HL-60 (cell line): ENCODE results near the gene CABP1.
"Not testable (repeated sequence)": the region's sequence is repeated elsewhere in the genome, so short reads cannot be mapped to it uniquely, and the experiment has no call there.

Source experiments
- DNase-seq, 2 experiments: peaks; one replicate each; pipeline ENCODE4 v3.0.0-alpha.2; 2010 to 2020; ENCODE audit warnings: low read depth in 1 of 2, low spot score in 1 of 2
- H3K27ac ChIP-seq: fragments of 250-450 bp; sonication (Bioruptor Pico); replicated peaks from 2 replicates; pipeline ENCODE4 v1.5.1; 2020; ENCODE audit warnings: mild to moderate bottlenecking, moderate library complexity
- H3K27me3 ChIP-seq: fragments of 250-450 bp; sonication (Bioruptor Pico); 2 replicates; pipeline ENCODE4 v1.5.1; 2021; ENCODE audit warnings: mild to moderate bottlenecking, moderate library complexity; ENCODE audit not compliant: insufficient read depth, poor library complexity, severe bottlenecking
- H3K4me3 ChIP-seq: replicated peaks from 2 replicates; pipeline ENCODE4 v1.5.1; 2011; ENCODE audit warnings: mild to moderate bottlenecking, control low read depth, low read length; ENCODE audit not compliant: insufficient read depth
- GABPA ChIP-seq: IDR thresholded peaks from 2 replicates; pipeline ENCODE4 v1.6.1; 2012; ENCODE audit warnings: low read depth
- POLR2AphosphoS5 ChIP-seq: IDR thresholded peaks from 2 replicates; pipeline ENCODE4 v1.6.1; 2012; ENCODE audit warnings: low read depth
- SPI1 ChIP-seq: IDR thresholded peaks from 2 replicates; pipeline ENCODE4 v1.6.1; 2012; ENCODE audit warnings: low read depth, mild to moderate bottlenecking, borderline replicate concordance
- TF ChIP-seq, protein P1 (sequence below): IDR thresholded peaks from 2 replicates; pipeline ENCODE4 v1.6.1; 2012; ENCODE audit warnings: low read depth; ENCODE audit not compliant: insufficient replicate concordance
- TF ChIP-seq, protein P2 (sequence below): IDR thresholded peaks from one replicate; pipeline ENCODE4 v1.5.1; 2011; ENCODE audit warnings: low read length, control low read depth, inconsistent platforms; ENCODE audit not compliant: insufficient read depth

Gene CABP1

DNA sequence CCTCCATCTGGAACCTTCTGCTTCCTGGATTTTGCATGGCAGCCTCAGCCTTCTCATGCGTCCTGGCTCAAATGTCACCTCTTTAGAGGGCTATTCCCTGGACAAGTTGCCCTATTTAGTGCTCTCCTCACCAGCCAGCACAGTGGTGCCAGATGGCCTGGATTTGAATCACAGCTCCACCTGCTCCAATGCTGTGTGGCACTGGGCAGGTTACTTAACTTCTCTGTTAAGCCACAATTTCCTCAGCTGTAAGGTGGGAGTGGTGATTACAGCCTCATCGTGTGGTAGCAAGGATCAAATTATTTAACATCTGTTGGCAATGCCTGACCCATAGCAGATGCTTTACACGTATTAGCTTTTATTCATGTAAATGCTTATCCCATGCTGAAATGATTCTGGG is 42.6 kb upstream of the CABP1 start:
- no peak for DNase-seq
- TF ChIP-seq GABPA (no peak), POLR2AphosphoS5 (no peak), SPI1 (no peak)
- TF ChIP-seq, protein P1, sequence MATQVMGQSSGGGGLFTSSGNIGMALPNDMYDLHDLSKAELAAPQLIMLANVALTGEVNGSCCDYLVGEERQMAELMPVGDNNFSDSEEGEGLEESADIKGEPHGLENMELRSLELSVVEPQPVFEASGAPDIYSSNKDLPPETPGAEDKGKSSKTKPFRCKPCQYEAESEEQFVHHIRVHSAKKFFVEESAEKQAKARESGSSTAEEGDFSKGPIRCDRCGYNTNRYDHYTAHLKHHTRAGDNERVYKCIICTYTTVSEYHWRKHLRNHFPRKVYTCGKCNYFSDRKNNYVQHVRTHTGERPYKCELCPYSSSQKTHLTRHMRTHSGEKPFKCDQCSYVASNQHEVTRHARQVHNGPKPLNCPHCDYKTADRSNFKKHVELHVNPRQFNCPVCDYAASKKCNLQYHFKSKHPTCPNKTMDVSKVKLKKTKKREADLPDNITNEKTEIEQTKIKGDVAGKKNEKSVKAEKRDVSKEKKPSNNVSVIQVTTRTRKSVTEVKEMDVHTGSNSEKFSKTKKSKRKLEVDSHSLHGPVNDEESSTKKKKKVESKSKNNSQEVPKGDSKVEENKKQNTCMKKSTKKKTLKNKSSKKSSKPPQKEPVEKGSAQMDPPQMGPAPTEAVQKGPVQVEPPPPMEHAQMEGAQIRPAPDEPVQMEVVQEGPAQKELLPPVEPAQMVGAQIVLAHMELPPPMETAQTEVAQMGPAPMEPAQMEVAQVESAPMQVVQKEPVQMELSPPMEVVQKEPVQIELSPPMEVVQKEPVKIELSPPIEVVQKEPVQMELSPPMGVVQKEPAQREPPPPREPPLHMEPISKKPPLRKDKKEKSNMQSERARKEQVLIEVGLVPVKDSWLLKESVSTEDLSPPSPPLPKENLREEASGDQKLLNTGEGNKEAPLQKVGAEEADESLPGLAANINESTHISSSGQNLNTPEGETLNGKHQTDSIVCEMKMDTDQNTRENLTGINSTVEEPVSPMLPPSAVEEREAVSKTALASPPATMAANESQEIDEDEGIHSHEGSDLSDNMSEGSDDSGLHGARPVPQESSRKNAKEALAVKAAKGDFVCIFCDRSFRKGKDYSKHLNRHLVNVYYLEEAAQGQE: no peak
- TF ChIP-seq, protein P2, sequence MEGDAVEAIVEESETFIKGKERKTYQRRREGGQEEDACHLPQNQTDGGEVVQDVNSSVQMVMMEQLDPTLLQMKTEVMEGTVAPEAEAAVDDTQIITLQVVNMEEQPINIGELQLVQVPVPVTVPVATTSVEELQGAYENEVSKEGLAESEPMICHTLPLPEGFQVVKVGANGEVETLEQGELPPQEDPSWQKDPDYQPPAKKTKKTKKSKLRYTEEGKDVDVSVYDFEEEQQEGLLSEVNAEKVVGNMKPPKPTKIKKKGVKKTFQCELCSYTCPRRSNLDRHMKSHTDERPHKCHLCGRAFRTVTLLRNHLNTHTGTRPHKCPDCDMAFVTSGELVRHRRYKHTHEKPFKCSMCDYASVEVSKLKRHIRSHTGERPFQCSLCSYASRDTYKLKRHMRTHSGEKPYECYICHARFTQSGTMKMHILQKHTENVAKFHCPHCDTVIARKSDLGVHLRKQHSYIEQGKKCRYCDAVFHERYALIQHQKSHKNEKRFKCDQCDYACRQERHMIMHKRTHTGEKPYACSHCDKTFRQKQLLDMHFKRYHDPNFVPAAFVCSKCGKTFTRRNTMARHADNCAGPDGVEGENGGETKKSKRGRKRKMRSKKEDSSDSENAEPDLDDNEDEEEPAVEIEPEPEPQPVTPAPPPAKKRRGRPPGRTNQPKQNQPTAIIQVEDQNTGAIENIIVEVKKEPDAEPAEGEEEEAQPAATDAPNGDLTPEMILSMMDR: no peak
- Histone ChIP-seq H3K27me3 (no peaks in the 10 kb centered on the region), H3K27ac (no peak overlapping the region), H3K4me3 (no peak overlapping the region)

DNA sequence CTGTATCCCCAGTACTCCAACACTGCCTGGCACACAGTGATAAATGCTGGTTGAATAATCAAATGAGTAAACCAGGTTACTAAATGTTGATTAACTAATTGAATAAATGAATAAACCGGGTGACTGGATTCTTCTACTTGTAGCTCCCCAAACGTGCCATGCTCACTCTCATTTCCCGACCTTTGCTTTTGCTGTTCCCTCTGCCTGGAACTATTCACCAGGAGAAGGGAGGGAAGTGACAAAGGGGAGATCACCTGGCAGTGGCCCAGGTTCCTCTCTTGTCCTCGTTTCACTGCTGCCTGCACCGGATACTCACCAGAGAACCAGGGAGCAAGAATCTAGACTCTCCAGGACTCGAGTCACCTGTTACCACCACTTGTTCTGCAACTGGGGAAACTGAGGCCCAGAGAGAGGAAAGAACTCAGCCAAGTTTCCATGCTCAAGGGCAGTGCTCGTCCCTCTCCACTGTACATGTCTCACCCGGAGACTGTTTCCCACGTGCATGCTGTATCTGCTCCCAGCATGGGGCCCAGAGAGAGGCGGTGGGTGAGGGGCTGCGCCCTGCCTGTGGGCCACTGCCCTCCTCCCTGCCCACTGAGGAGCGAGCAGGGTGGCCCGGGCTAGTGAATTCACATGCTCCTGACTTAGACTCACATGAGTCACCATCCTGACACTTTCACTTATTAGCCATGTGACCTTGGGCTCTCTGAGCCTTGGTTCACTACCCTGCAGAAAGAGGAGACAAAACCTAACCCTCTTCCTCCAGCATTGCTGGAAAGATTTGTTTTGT is 41.6 kb upstream of the CABP1 start:
- TF ChIP-seq, protein P1: no peak
- TF ChIP-seq GABPA (no peak), SPI1 (no peak), POLR2AphosphoS5 (no peak)
- TF ChIP-seq, protein P2: no peak
- peak in 1 of 2 experiments; percentile 41 for DNase-seq
- Histone ChIP-seq H3K4me3 (no peak overlapping the region), H3K27me3 (no peaks in the 10 kb centered on the region), H3K27ac (no peak overlapping the region)

DNA sequence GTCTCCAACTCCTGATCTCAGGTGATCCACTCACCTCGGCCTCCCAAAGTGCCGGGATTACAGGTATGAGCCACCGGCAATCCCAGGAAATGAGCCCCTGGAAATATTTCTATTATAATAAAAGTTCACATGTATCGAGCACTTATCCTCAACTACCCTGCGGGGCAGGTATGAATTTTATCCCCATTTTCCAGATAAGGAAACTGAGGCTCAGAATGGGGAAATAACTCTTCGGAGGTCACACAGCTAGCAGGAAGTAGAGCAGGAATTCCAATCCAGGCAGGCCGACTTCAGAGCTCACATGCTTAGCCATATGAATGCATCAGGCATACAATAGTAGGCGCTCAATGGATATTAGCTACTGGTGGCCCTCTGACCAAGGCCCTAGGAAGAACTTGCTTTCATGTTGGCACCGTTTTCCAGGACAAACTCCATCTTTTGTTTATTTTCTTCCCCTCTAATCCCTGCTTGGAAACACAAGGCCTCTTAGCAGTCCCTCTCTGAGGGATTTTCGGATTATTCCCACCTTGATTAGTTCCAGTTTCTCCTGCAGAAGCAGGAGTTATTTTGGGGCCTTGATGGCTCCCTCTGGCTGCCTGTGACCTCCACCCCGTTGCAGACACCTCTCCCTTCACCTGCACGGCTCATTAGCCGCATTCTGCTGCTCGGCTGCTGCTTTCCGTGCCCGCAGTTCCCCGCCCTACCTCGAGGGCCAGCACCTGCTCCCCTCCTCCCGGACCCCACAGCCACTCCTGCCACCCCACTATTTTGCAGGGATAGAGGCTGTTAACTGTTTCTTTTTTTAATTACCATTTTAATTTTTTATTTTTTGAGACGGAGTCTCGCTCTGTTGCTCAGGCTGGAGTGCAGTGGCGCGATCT is 40.5 kb upstream of the CABP1 start:
- no peaks in the 10 kb centered on the region for H3K27me3 ChIP-seq
- H3K27ac ChIP-seq: no peak overlapping the region
- DNase-seq: no peak
- no peak overlapping the region for H3K4me3 ChIP-seq
- TF ChIP-seq SPI1 (no peak), POLR2AphosphoS5 (no peak)

DNA sequence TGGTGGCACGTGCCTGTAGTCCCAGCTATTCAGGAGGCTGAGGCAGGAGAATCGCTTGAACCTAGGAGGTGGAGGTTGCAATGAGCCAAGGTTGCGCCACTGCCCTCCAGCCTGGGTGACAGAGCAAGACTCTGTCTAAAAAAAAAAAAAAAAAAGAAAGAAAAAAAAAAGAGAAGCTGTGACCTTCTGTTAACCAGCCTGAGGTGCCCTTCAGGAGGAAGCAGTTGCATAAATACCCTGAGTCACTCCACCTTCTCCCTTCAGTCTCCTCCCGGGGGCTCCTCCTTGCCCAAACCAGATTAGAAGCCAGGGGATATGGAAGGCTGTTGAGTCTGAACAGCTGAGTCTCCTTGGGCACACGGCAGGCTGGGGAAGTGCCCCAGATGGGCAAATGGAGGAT is 38.0 kb upstream of the CABP1 start:
- peak; percentile 45; the same call in 1 of the 2 replicates for TF ChIP-seq SPI1
- not testable (repeated sequence) for H3K4me3 ChIP-seq, H3K27me3 ChIP-seq
- DNase-seq: peak; percentile 93 to 94
- H3K27ac ChIP-seq: peak overlapping the region; percentile 72
